ENCODE measurements around the gene DPP8.

Gene DPP8

DNA sequence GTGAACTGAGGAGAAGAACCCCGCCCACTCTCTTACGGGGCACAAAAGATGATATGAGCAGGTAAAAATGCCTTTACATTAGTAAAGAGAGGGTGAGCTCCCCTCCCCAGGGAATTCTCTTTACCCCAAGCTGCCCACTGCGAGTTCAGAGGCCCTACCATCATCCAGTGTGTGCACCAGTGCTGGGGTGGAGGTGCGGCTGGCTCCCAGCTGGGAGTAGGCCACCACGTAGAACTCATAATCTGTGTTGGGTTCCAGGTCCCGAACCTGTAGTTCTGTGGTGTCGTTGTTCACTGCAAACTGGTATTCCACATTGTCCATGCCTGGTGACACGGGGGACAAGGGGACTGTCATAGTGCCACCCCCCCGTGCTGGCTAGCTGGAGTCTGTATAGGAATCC lies 122.6 kb downstream of the DPP8 start:
- no peaks in the 10 kb centered on the region for H3K36me3 ChIP-seq (ENCODE audit: insufficient read depth, low read length)
- no peak overlapping the region for H3K4me2 ChIP-seq (ENCODE audit: low read length)
- no peak overlapping the region for H3K9ac ChIP-seq (ENCODE audit: low read length)
- TF ChIP-seq EZH2 (IDR thresholded peaks at IDR 0.05; ENCODE audit: borderline replicate concordance, low read length): no peak
- TF ChIP-seq, protein P1, sequence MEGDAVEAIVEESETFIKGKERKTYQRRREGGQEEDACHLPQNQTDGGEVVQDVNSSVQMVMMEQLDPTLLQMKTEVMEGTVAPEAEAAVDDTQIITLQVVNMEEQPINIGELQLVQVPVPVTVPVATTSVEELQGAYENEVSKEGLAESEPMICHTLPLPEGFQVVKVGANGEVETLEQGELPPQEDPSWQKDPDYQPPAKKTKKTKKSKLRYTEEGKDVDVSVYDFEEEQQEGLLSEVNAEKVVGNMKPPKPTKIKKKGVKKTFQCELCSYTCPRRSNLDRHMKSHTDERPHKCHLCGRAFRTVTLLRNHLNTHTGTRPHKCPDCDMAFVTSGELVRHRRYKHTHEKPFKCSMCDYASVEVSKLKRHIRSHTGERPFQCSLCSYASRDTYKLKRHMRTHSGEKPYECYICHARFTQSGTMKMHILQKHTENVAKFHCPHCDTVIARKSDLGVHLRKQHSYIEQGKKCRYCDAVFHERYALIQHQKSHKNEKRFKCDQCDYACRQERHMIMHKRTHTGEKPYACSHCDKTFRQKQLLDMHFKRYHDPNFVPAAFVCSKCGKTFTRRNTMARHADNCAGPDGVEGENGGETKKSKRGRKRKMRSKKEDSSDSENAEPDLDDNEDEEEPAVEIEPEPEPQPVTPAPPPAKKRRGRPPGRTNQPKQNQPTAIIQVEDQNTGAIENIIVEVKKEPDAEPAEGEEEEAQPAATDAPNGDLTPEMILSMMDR (IDR thresholded peaks at IDR 0.05; ENCODE audit: low read length): no peak
- no peak overlapping the region for H3K27ac ChIP-seq (ENCODE audit: low read depth, low read length, poor library complexity, severe bottlenecking)
- H3F3A ChIP-seq (ENCODE audit: insufficient read depth, low read length): no peaks in the 10 kb centered on the region
- no peaks in the 10 kb centered on the region for H3K9me3 ChIP-seq (ENCODE audit: low read length)
- H3K4me3 ChIP-seq (ENCODE audit: low read depth, low read length, poor library complexity, severe bottlenecking): no peak overlapping the region
- no peaks in the 10 kb centered on the region for H3K79me2 ChIP-seq (ENCODE audit: insufficient read depth, low read length)
- no peaks in the 10 kb centered on the region for H3K4me1 ChIP-seq (ENCODE audit: insufficient read depth, low read length, severe bottlenecking)
- no peaks in the 10 kb centered on the region for H4K20me1 ChIP-seq (ENCODE audit: insufficient read depth, low read length)
- no peaks in the 10 kb centered on the region for H3K9me2 ChIP-seq (ENCODE audit: low read depth, low read length)
- no peak overlapping the region for H2AFZ ChIP-seq (ENCODE audit: low read length)
- H3K27me3 ChIP-seq (ENCODE audit: insufficient read depth, low read length): no peaks in the 10 kb centered on the region

DNA sequence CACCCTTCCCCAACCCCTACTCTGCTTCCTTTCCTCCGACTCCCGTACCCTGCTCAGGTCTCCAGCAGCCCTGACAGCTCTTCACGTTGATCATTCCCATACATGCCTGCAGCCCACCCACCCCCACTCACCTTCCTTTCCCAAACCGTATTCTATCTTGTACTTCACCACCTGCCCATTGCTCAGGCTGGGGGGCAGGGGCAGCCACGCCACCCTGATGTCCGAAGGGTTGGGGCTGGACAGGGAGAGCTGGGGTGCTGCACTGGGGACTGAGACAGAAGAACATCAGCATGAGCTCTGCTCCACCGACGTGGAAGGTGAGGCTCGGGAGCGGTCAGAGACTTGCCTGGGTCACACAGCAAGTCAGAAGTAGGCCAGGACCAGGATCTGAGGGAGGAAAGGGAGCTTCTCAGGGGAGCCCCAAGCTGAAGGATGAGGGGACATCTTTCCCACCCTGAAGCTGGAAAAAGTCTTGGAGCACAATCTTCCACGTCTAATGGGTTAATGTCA lies 123.2 kb downstream of the DPP8 start:
- Histone ChIP-seq H3K9me2 (ENCODE audit: low read depth, low read length) (no peaks in the 10 kb centered on the region), H3K36me3 (ENCODE audit: insufficient read depth, low read length) (no peaks in the 10 kb centered on the region), H3K9me3 (ENCODE audit: low read length) (no peaks in the 10 kb centered on the region), H3K27ac (ENCODE audit: low read depth, low read length, poor library complexity, severe bottlenecking) (no peak overlapping the region), H3K4me2 (ENCODE audit: low read length) (no peak overlapping the region), H3K9ac (ENCODE audit: low read length) (no peak overlapping the region), H3F3A (ENCODE audit: insufficient read depth, low read length) (no peaks in the 10 kb centered on the region), H3K4me3 (ENCODE audit: low read depth, low read length, poor library complexity, severe bottlenecking) (no peak overlapping the region), H3K27me3 (ENCODE audit: insufficient read depth, low read length) (no peaks in the 10 kb centered on the region), H3K4me1 (ENCODE audit: insufficient read depth, low read length, severe bottlenecking) (no peaks in the 10 kb centered on the region), H2AFZ (ENCODE audit: low read length) (no peak overlapping the region), H3K79me2 (ENCODE audit: insufficient read depth, low read length) (no peaks in the 10 kb centered on the region), H4K20me1 (ENCODE audit: insufficient read depth, low read length) (no peaks in the 10 kb centered on the region)
- no peak for TF ChIP-seq EZH2 (IDR thresholded peaks at IDR 0.05; ENCODE audit: borderline replicate concordance, low read length)
- TF ChIP-seq, protein P1 (IDR thresholded peaks at IDR 0.05; ENCODE audit: low read length): no peak

DNA sequence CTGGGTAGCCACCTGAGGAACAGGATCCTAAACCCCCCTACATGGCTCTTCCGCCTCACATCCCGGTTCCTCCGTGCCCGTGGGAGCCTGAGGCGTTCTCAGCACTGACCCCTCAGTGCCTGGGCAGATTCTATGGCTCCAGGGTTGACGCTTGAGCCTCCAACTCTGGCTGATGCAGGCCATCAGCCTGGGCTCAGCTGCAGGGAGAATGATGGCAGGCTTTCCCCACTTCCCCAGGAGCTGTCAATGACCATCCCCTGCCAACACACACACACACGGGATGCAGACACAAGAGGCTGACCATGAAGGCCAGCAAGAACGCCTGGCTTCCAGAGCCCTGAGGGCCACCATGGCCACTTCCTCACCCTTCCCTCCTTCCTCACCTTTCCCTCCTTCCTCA lies 123.9 kb downstream of the DPP8 start:
- H3K4me3 ChIP-seq (ENCODE audit: low read depth, low read length, poor library complexity, severe bottlenecking): no peak overlapping the region

More for the DNA sequence above, 123.9 kb downstream of the DPP8 start:
- H3K9me3 ChIP-seq (ENCODE audit: low read length): no peaks in the 10 kb centered on the region
- H3K36me3 ChIP-seq (ENCODE audit: insufficient read depth, low read length): no peaks in the 10 kb centered on the region
- TF ChIP-seq EZH2 (IDR thresholded peaks at IDR 0.05; ENCODE audit: borderline replicate concordance, low read length): no peak
- TF ChIP-seq, protein P1 (IDR thresholded peaks at IDR 0.05; ENCODE audit: low read length): no peak
- no peaks in the 10 kb centered on the region for H4K20me1 ChIP-seq (ENCODE audit: insufficient read depth, low read length)
- H3K9ac ChIP-seq (ENCODE audit: low read length): no peak overlapping the region
- H3K79me2 ChIP-seq (ENCODE audit: insufficient read depth, low read length): no peaks in the 10 kb centered on the region
- no peak overlapping the region for H2AFZ ChIP-seq (ENCODE audit: low read length)
- no peaks in the 10 kb centered on the region for H3K9me2 ChIP-seq (ENCODE audit: low read depth, low read length)
- no peaks in the 10 kb centered on the region for H3F3A ChIP-seq (ENCODE audit: insufficient read depth, low read length)
- no peak overlapping the region for H3K27ac ChIP-seq (ENCODE audit: low read depth, low read length, poor library complexity, severe bottlenecking)
- H3K27me3 ChIP-seq (ENCODE audit: insufficient read depth, low read length): no peaks in the 10 kb centered on the region
- H3K4me1 ChIP-seq (ENCODE audit: insufficient read depth, low read length, severe bottlenecking): no peaks in the 10 kb centered on the region
- H3K4me2 ChIP-seq (ENCODE audit: low read length): no peak overlapping the region

All from OCI-LY1 (cell line).